MM.1S (cell line): ENCODE data around the gene DOCK4.

Experiments used
- DNase-seq: peaks from one replicate; pipeline ENCODE4 v3.0.0-alpha.2; 2015
- H2AFZ ChIP-seq: fragments of 300-600 bp; sonication (generic); 2 replicates; pipeline ENCODE4 v1.6.0; 2016; ENCODE audit warnings: antibody characterized with exemption, low read length
- H3F3A ChIP-seq: fragments of 300-600 bp; sonication (generic); 2 replicates; pipeline ENCODE4 v1.6.1; 2016; ENCODE audit warnings: mild to moderate bottlenecking, antibody characterized with exemption, low read length, moderate library complexity, mixed read lengths; ENCODE audit not compliant: insufficient read depth
- H3K27ac ChIP-seq: fragments of 300-600 bp; sonication (generic); 2 replicates; pipeline ENCODE4 v1.5.1; 2016; ENCODE audit warnings: mild to moderate bottlenecking, low read length
- H3K27me3 ChIP-seq: fragments of 300-600 bp; sonication (generic); replicated peaks from 2 replicates; pipeline ENCODE4 v1.6.0; 2016; ENCODE audit warnings: low read length; ENCODE audit not compliant: insufficient read depth
- H3K36me3 ChIP-seq: fragments of 300-600 bp; sonication (generic); replicated peaks from 2 replicates; pipeline ENCODE4 v1.6.1; 2016; ENCODE audit warnings: mild to moderate bottlenecking, low read length, mixed read lengths; ENCODE audit not compliant: insufficient read depth
- H3K4me1 ChIP-seq: fragments of 300-600 bp; sonication (generic); 2 replicates; pipeline ENCODE4 v1.6.1; 2016; ENCODE audit warnings: low read length, mixed read lengths
- H3K4me2 ChIP-seq: fragments of 300-600 bp; sonication (generic); 2 replicates; pipeline ENCODE4 v1.6.0; 2016; ENCODE audit warnings: low read depth, low read length
- H3K4me3 ChIP-seq: fragments of 300-600 bp; sonication (generic); 2 replicates; pipeline ENCODE4 v1.5.1; 2016; ENCODE audit warnings: low read length, mixed read lengths
- H3K79me2 ChIP-seq: fragments of 300-600 bp; sonication (generic); 2 replicates; pipeline ENCODE4 v1.6.1; 2016; ENCODE audit warnings: mixed run types, low read length, mixed read lengths
- H3K9ac ChIP-seq: fragments of 300-600 bp; sonication (generic); 2 replicates; pipeline ENCODE4 v1.6.1; 2016; ENCODE audit warnings: low read length, mixed read lengths
- H3K9me2 ChIP-seq: fragments of 300-600 bp; sonication (generic); replicated peaks from 2 replicates; pipeline ENCODE4 v1.6.1; 2016; ENCODE audit warnings: mild to moderate bottlenecking, low read length, mixed read lengths; ENCODE audit not compliant: insufficient read depth
- H3K9me3 ChIP-seq: fragments of 300-600 bp; sonication (generic); replicated peaks from 2 replicates; pipeline ENCODE4 v1.6.1; 2016; ENCODE audit warnings: mild to moderate bottlenecking, low read length, mixed read lengths; ENCODE audit not compliant: insufficient read depth
- H4K20me1 ChIP-seq: fragments of 300-600 bp; sonication (generic); 2 replicates; pipeline ENCODE4 v1.6.1; 2016; ENCODE audit warnings: mild to moderate bottlenecking, low read length, moderate library complexity, mixed read lengths; ENCODE audit not compliant: insufficient read depth
- CTCF ChIP-seq: fragments of 300-600 bp; sonication (generic); IDR thresholded peaks from 2 replicates; pipeline ENCODE4 v1.5.1; 2016; ENCODE audit warnings: antibody characterized with exemption, low read length, mixed read lengths
- EZH2 ChIP-seq: fragments of 300-600 bp; sonication (generic); optimal IDR thresholded peaks from 2 replicates; pipeline ENCODE3; 2017; ENCODE audit warnings: low read depth, mild to moderate bottlenecking, antibody characterized with exemption, low read length, mixed read lengths
- EZH2phosphoT487 ChIP-seq: fragments of 300-600 bp; sonication (generic); IDR thresholded peaks from 2 replicates; pipeline ENCODE4 v1.6.1; 2018; ENCODE audit warnings: antibody characterized with exemption, low read length

DOCK4 gene

GRCh38 chr7:111952783-111953182 lies 253.4 kb downstream of the DOCK4 start:
- Histone ChIP-seq H4K20me1 (no peaks in the 10 kb centered on the region), H3F3A (no peaks in the 10 kb centered on the region), H3K4me1 (no peaks in the 10 kb centered on the region), H3K9me3 (no peaks in the 10 kb centered on the region), H3K27me3 (no peaks in the 10 kb centered on the region), H3K4me2 (no peak overlapping the region), H2AFZ (no peak overlapping the region), H3K27ac (no peak overlapping the region), H3K79me2 (no peaks in the 10 kb centered on the region), H3K4me3 (no peak overlapping the region), H3K9ac (no peak overlapping the region), H3K9me2 (no peaks in the 10 kb centered on the region), H3K36me3 (no peaks in the 10 kb centered on the region)
- TF ChIP-seq EZH2 (no peak), EZH2phosphoT487 (no peak), CTCF (no peak)
- DNase-seq = no peak

- DNase-seq = no peak
- H3K79me2 ChIP-seq = no peaks in the 10 kb centered on the region
- H3K27ac ChIP-seq = no peak overlapping the region
- no peak overlapping the region for H2AFZ ChIP-seq
- H3K9me2 ChIP-seq = no peaks in the 10 kb centered on the region
- TF ChIP-seq CTCF (no peak), EZH2phosphoT487 (no peak), EZH2 (no peak)
- no peak overlapping the region for H3K9ac ChIP-seq
- no peak overlapping the region for H3K4me2 ChIP-seq
- H3F3A ChIP-seq = no peaks in the 10 kb centered on the region
- H3K36me3 ChIP-seq = no peaks in the 10 kb centered on the region
- H3K4me1 ChIP-seq = no peaks in the 10 kb centered on the region
- no peaks in the 10 kb centered on the region for H3K9me3 ChIP-seq
- H4K20me1 ChIP-seq = no peaks in the 10 kb centered on the region
- no peak overlapping the region for H3K4me3 ChIP-seq
- no peaks in the 10 kb centered on the region for H3K27me3 ChIP-seq
These were observed 255.1 kb downstream of the DOCK4 start for GRCh38 chr7:111951052-111951451.

- no peaks in the 10 kb centered on the region for H3K9me3 ChIP-seq
- H3F3A ChIP-seq = no peaks in the 10 kb centered on the region
These were observed 263.6 kb downstream of the DOCK4 start for GRCh38 chr7:111942450-111943081.

More at GRCh38 chr7:111942450-111943081, 263.6 kb downstream of the DOCK4 start:
- no peaks in the 10 kb centered on the region for H3K4me1 ChIP-seq
- DNase-seq = no peak
- H2AFZ ChIP-seq = no peak overlapping the region
- no peak overlapping the region for H3K9ac ChIP-seq
- no peak overlapping the region for H3K4me2 ChIP-seq
- H3K4me3 ChIP-seq = no peak overlapping the region
- H3K36me3 ChIP-seq = peaks cover 15% of the 10 kb centered on the region
- TF ChIP-seq EZH2 (no peak), CTCF (no peak), EZH2phosphoT487 (no peak)
- H3K27me3 ChIP-seq = no peaks in the 10 kb centered on the region
- H3K79me2 ChIP-seq = no peaks in the 10 kb centered on the region
- no peak overlapping the region for H3K27ac ChIP-seq
- no peaks in the 10 kb centered on the region for H3K9me2 ChIP-seq
- no peaks in the 10 kb centered on the region for H4K20me1 ChIP-seq
